Breast epithelium (tissue), 3 donors: ENCODE data around the gene FAAP24.
A peak's percentile ranks its signal among the peaks of the same experiment; 100 is the strongest.

Experiments used
- POLR2A ChIP-seq: fragments of 450-650 bp; IDR thresholded peaks from one replicate; pipeline ENCODE4 v1.6.1; 2016; ENCODE audit warnings: antibody characterized with exemption, mild to moderate bottlenecking, moderate library complexity
- TF ChIP-seq, protein P1 (sequence below), 3 donors: fragments of 450-650 bp; IDR thresholded peaks; one replicate each; pipeline ENCODE4 v1.5.1; 2016 to 2017; ENCODE audit warnings: antibody characterized with exemption in 3 of 3, mild to moderate bottlenecking in 3 of 3, moderate library complexity in 3 of 3

DNA sequence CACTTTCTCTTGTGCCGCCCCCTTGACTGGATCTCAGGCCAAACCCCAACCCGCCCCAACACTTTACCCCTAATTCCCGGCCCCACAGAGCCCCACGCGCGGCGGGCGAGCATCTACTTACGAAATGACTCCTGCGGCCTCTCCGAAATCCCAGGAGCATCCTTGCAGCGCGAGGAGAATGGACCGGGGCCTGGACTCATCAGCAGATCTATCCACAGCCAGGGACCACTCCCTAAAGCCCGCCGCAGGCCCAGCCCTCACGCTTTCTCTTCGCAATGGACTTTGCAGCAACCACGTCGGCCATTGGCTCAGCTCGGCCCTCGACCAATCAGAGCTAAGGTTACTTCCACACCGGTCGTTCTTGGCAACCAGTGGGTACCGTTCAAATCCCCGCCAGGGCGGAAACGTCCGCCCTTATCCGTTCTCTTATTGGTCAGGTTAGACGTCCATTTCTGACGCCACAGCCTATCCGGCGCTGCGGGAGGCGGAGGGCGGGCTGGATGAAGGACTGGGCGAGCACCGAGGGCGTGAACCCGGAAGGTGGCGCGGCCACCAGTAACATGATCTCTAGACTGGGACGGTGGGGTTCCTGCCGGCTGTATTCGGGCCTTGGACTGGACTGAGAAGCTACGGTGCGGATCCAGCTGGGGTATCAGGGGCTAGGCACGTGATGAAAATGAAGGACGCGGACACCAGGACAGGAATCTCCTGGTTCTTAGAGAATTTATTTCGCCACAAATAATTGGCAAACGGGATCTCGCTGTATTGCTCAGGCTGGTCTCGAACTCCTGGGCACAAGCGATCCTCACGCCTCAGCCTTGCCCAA is at the start of gene FAAP24, which contains the start of gene CEP89:
- TF ChIP-seq, protein P1, sequence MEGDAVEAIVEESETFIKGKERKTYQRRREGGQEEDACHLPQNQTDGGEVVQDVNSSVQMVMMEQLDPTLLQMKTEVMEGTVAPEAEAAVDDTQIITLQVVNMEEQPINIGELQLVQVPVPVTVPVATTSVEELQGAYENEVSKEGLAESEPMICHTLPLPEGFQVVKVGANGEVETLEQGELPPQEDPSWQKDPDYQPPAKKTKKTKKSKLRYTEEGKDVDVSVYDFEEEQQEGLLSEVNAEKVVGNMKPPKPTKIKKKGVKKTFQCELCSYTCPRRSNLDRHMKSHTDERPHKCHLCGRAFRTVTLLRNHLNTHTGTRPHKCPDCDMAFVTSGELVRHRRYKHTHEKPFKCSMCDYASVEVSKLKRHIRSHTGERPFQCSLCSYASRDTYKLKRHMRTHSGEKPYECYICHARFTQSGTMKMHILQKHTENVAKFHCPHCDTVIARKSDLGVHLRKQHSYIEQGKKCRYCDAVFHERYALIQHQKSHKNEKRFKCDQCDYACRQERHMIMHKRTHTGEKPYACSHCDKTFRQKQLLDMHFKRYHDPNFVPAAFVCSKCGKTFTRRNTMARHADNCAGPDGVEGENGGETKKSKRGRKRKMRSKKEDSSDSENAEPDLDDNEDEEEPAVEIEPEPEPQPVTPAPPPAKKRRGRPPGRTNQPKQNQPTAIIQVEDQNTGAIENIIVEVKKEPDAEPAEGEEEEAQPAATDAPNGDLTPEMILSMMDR (IDR thresholded peaks at IDR 0.05), result peak in 1 of 3 donors; percentile 12
- TF ChIP-seq POLR2A, result no peak
